Activated CD8-positive, alpha-beta T cell treated with anti-CD3 and anti-CD28 coated beads for 36 hours (primary cell): ENCODE data around the gene PHC3. TPM values are rescaled to one million over a fixed set of nuclear protein-coding genes. Genes with fewer than 3 reads are reported as not detected.

Source experiments
- ATAC-seq: fragments of 200-7000 bp; cut with Tn5 transposase; one replicate; pipeline ENCODE4 v1.10.0; 2021; ENCODE audit warnings: mild to moderate bottlenecking, moderate library complexity
- CTCF ChIA-PET: fragments of 350-600 bp; sonication (Branson Sonifier 250); formaldehyde crosslinking; loops from one replicate; lab custom pipeline; 2021; ENCODE audit warnings: antibody characterized with exemption; lab: Charles Lee
- POLR2A ChIA-PET: fragments of 350-600 bp; sonication (Branson Sonifier 250); formaldehyde crosslinking; loops from one replicate; lab custom pipeline; 2021; ENCODE audit warnings: antibody characterized with exemption; lab: Charles Lee
- DNase-seq: peaks from one replicate; pipeline ENCODE4 v3.0.0-alpha.2; 2020
- H3K27ac Mint-ChIP-seq: one replicate; pipeline ENCODE4 v1.8.0; 2021; ENCODE audit warnings: mild to moderate bottlenecking, mixed read lengths
- H3K27me3 Mint-ChIP-seq: one replicate; pipeline ENCODE4 v1.8.0; 2021; ENCODE audit warnings: mixed read lengths
- H3K36me3 Mint-ChIP-seq: one replicate; pipeline ENCODE4 v1.8.0; 2021; ENCODE audit warnings: low read depth, mixed read lengths
- H3K4me1 Mint-ChIP-seq: one replicate; pipeline ENCODE4 v1.8.0; 2021; ENCODE audit warnings: low read depth, mixed read lengths
- H3K4me3 Mint-ChIP-seq: one replicate; pipeline ENCODE4 v1.8.0; 2021; ENCODE audit warnings: mild to moderate bottlenecking, moderate library complexity, mixed read lengths
- H3K9me3 Mint-ChIP-seq: one replicate; pipeline ENCODE4 v1.8.0; 2021; ENCODE audit warnings: mixed read lengths
- intact Hi-C: fragments of 100-400 bp; cut with micrococcal nuclease; formaldehyde crosslinking; loops from one replicate; pipeline ENCODE4 v1.10.0; 2022
- total RNA-seq, 2 experiments: library from RNA; stranded (reverse); gene quantifications; one replicate each; pipeline ENCODE4 v1.2.3, GENCODE V29; 2021
- TF ChIP-seq, protein P1 (sequence below): fragments of 200-600 bp; IDR thresholded peaks from one replicate; pipeline ENCODE4 v1.8.0; 2022; ENCODE audit warnings: antibody characterized with exemption, mild to moderate bottlenecking

Gene PHC3
- total RNA-seq, 2 experiments from 2014 or later = 50.1 to 53.0 TPM

DNA sequence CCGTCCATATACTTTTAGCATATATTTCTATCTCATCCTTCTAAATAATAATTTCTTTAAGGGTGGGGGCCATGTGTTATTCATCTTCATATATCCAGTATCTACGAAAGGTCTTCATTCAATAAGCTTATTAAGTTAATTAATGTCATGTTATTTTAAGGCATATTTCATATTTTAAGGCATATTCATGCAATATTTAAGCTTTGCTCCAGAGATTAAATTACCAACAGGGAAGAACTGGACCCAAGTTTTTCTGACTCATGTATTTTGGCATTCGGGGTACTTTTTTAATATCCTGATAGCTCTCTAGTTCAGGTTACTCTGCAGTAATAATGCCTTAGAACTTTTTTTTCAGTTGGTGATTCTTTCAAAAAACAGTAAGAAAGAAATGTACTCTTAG lies 27.4 kb downstream of the PHC3 start:
- no peak for DNase-seq
- Mint-ChIP-seq H3K27ac (peak overlapping the region; percentile 5), H3K9me3 (no peaks in the 10 kb centered on the region), H3K36me3 (peaks cover 41% of the 10 kb centered on the region), H3K4me1 (peaks cover 55% of the 10 kb centered on the region), H3K27me3 (no peaks in the 10 kb centered on the region), H3K4me3 (no peak overlapping the region)
- ChIA-PET CTCF (no interaction called here), POLR2A (interaction anchor here (1.0 to 1.1 kb wide), 2 partner anchors 9 to 12 kb away, joined by 3 to 4 read pairs; no protein-coding TSS in a partner anchor)
- intact Hi-C loops = no loop called here
- ATAC-seq = no peak
- TF ChIP-seq, protein P1, sequence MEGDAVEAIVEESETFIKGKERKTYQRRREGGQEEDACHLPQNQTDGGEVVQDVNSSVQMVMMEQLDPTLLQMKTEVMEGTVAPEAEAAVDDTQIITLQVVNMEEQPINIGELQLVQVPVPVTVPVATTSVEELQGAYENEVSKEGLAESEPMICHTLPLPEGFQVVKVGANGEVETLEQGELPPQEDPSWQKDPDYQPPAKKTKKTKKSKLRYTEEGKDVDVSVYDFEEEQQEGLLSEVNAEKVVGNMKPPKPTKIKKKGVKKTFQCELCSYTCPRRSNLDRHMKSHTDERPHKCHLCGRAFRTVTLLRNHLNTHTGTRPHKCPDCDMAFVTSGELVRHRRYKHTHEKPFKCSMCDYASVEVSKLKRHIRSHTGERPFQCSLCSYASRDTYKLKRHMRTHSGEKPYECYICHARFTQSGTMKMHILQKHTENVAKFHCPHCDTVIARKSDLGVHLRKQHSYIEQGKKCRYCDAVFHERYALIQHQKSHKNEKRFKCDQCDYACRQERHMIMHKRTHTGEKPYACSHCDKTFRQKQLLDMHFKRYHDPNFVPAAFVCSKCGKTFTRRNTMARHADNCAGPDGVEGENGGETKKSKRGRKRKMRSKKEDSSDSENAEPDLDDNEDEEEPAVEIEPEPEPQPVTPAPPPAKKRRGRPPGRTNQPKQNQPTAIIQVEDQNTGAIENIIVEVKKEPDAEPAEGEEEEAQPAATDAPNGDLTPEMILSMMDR = no peak

DNA sequence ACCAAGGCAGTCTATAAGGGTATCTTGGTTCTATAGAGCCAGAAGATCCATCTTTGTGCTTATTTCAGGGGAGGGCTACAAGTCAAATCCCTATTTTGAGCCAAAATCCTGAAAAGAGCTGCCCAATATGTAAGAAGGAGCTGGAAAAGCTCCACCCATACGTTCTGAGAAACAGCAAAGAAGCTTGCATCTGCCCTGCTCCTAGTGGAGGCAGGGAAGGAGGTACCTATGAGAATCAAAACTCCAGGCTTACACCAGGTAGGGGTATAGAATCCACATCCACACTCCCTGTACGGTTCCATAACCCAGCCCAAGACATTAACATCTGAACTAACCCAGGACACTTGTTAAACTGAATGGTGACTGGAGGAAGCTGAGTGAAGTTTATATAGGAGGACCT lies 30.0 kb downstream of the PHC3 start:
- Mint-ChIP-seq H3K4me3 (no peak overlapping the region), H3K4me1 (peaks cover 50% of the 10 kb centered on the region), H3K27ac (no peak overlapping the region), H3K27me3 (no peaks in the 10 kb centered on the region), H3K9me3 (no peaks in the 10 kb centered on the region), H3K36me3 (peaks cover 43% of the 10 kb centered on the region)
- intact Hi-C loops = no loop called here
- ChIA-PET CTCF (no interaction called here), POLR2A (interaction anchor here (0.6 to 1.1 kb wide), 2 partner anchors 13 to 18 kb away, joined by 3 to 4 read pairs; no protein-coding TSS in a partner anchor)
- DNase-seq (no peak), ATAC-seq (no peak)
- TF ChIP-seq, protein P1 = no peak

DNA sequence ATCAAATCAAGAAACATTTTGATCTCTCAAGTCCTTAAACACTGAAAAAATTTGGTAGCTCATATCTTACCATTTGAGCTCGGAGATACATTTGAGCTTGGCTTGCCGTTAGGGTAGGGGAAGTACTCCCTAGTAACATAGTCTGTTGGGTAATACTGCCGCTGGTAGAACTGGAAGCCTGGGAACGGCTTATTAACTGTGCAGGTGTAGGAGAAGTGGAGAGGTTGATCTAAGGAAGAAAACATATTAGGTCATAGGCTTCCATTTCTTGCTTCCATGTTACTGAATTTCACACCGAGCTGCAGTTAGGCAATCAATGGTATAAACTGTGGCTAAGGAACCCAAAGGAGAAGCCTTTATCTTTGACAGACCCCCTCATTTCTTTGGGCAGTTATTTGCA lies 32.5 kb downstream of the PHC3 start:
- intact Hi-C loops = no loop called here
- ChIA-PET POLR2A (interaction anchor here (1.2 to 1.6 kb wide), 2 partner anchors 30 to 31 kb away, joined by 3 to 6 read pairs; no protein-coding TSS in a partner anchor), CTCF (interaction anchor here (1.1 to 1.8 kb wide), 2 partner anchors 8 to 23 kb away, joined by 4 to 7 read pairs; no protein-coding TSS in a partner anchor)
- ATAC-seq = no peak
- TF ChIP-seq, protein P1 = no peak
- H3K4me1 Mint-ChIP-seq = peaks cover 43% of the 10 kb centered on the region
- no peak overlapping the region for H3K27ac Mint-ChIP-seq
- no peak for DNase-seq
- H3K36me3 Mint-ChIP-seq = peaks cover 42% of the 10 kb centered on the region
- H3K4me3 Mint-ChIP-seq = no peak overlapping the region
- no peaks in the 10 kb centered on the region for H3K9me3 Mint-ChIP-seq
- no peaks in the 10 kb centered on the region for H3K27me3 Mint-ChIP-seq

DNA sequence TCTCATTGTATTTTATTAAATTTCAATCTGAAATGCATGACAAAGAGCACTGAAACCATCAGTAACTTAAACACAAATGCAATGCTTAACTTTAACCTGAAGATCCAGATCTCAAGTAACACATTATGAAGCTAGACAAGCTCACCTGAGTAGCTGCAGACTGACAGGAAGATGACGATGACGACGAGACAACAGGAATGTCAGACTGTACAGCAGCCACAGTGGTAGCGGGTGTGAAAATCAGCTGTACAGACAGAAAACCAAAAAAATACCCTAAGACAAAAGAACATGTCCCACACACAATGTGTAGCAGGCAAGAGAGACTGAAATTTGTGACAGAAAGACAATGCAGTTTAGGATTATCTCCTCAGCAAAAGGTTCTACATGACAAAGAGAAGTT lies 36.3 kb downstream of the PHC3 start:
- Mint-ChIP-seq H3K27me3 (no peaks in the 10 kb centered on the region), H3K9me3 (no peaks in the 10 kb centered on the region), H3K4me1 (peaks cover 28% of the 10 kb centered on the region), H3K4me3 (no peak overlapping the region), H3K36me3 (peaks cover 36% of the 10 kb centered on the region), H3K27ac (peak overlapping the region; percentile 60)
- intact Hi-C loops = no loop called here
- TF ChIP-seq, protein P1 = no peak
- ChIA-PET CTCF (interaction anchor here (1.0 to 1.4 kb wide), 2 partner anchors 19 kb away, joined by 3 to 5 read pairs; no protein-coding TSS in a partner anchor), POLR2A (interaction anchor here (1.0 kb wide), 1 partner anchor 8 kb away, joined by 3 read pairs; no protein-coding TSS in a partner anchor)
- ATAC-seq (no peak), DNase-seq (no peak)

DNA sequence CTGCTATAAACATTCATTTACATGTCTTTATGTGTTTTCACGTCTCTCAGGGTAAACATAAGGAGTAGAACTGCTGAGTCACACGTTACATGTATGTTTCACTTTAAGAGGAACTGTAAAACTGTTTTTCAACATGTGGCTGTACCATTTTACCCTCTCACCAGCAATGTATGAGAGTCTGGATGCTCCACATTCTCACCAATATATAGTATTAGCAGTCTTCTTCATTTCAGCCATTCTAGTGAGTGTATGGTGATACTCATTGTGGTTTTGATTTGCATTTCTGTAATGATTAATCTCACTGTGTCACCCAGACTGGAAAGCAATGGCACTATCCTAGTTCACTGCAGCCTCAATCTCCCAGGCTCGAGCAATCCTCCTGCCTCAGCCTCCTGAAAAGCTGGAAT lies 37.1 kb downstream of the PHC3 start:
- H3K4me3 Mint-ChIP-seq = no peak overlapping the region
- ChIA-PET POLR2A (no interaction called here), CTCF (no interaction called here)
- ATAC-seq (peak; percentile 91), DNase-seq (no peak)
- peaks cover 29% of the 10 kb centered on the region for H3K36me3 Mint-ChIP-seq
- H3K9me3 Mint-ChIP-seq = no peaks in the 10 kb centered on the region
- TF ChIP-seq, protein P1 = no peak
- H3K4me1 Mint-ChIP-seq = peaks cover 24% of the 10 kb centered on the region
- intact Hi-C loops = no loop called here
- H3K27me3 Mint-ChIP-seq = no peaks in the 10 kb centered on the region
- peak overlapping the region; percentile 72 for H3K27ac Mint-ChIP-seq
